VCaP (cell line): Measurements from ENCODE around the gene RHOT2.

Source experiments
- H3K27ac ChIP-seq: fragments of 450-650 bp; 2 replicates; pipeline ENCODE4 v1.5.1; 2017
- TF ChIP-seq, protein P1 (sequence below): fragments of 450-650 bp; conservative IDR thresholded peaks from 2 replicates; pipeline ENCODE4 v1.5.1; 2017; ENCODE audit warnings: mild to moderate bottlenecking, moderate library complexity

Gene RHOT2

DNA sequence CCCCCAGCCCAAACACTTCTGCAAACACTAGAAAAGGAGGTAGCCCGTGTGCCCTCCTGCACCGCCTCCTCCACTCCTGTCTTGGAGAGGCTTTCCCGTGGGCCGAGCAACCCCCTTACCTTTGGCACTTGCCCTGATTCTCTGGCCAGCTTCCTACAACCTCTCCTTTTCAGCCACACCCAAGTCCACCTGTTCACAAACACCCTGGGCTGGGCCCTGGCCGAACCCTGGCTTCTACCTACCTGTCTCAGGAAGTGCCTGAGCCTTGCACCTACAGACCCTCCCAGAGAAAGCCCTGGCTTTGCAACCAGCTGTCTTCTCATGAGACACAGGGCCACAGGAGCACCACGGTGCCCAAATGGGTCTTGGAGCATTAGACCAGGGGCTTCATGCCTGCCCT is 51.0 kb downstream of the RHOT2 start:
- TF ChIP-seq, protein P1, sequence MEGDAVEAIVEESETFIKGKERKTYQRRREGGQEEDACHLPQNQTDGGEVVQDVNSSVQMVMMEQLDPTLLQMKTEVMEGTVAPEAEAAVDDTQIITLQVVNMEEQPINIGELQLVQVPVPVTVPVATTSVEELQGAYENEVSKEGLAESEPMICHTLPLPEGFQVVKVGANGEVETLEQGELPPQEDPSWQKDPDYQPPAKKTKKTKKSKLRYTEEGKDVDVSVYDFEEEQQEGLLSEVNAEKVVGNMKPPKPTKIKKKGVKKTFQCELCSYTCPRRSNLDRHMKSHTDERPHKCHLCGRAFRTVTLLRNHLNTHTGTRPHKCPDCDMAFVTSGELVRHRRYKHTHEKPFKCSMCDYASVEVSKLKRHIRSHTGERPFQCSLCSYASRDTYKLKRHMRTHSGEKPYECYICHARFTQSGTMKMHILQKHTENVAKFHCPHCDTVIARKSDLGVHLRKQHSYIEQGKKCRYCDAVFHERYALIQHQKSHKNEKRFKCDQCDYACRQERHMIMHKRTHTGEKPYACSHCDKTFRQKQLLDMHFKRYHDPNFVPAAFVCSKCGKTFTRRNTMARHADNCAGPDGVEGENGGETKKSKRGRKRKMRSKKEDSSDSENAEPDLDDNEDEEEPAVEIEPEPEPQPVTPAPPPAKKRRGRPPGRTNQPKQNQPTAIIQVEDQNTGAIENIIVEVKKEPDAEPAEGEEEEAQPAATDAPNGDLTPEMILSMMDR, result no peak
- H3K27ac ChIP-seq, result peak overlapping the region; percentile 93

DNA sequence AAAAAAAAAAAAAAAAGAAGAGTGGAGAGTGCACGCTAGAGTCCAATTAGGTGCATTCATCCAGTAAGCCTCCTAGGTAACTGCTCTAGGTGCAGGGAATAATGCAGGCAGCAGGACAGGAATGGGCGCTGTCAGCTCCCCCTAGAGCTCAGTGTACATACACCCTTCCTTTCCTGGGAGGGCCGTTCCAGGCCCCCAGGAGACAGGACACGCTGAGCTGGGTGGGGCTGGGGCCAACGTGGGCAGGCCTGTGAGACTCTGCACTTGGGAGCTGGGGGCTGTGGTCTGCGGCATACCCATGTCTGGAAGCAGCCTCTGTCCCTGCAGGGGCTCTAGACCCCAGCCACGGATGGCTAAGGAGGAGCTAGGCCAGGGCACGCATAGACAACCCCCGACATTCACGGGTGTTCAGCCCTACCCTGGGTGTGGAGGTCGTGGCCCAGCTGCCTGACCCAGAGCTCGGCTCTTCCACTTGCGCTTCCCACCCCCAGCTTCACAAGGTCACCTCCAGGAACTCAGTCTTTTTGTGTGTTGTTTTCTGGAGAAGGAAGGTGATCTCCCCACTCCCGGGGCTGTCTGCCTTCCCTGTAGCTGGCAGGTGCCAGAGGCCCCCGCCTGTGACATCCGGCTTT is 52.0 kb downstream of the RHOT2 start:
- H3K27ac ChIP-seq, result peak overlapping the region; percentile 93
- TF ChIP-seq, protein P1, result peak; percentile 39

DNA sequence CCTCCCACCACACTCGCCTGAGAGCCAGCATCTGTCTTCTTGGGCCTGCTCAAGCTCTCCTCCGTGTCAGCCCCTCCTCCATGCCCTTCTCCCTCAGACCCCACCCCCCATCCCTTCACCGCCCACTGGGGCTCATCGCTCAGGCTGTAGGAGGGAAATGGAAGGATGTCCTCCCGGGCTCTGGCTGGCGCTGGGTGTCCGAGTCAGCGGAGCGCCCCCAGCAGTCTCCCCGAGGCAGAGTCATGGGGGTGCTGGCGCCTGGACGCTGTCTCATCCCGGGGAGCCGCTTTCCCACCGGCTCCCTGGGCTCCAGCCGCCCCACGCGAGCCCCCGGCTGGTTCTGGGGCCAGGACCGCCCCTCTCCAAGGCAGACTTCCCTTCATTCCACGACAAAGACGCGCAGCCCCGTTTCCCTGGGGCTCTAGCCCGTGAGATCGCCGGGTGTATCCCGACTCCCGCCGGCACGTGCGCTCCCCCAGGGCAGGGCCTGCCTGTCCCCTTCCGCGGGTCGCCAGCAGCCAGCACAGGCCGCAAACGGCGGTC is 52.6 kb downstream of the RHOT2 start:
- TF ChIP-seq, protein P1, result no peak
- peak overlapping the region; percentile 93 for H3K27ac ChIP-seq

DNA sequence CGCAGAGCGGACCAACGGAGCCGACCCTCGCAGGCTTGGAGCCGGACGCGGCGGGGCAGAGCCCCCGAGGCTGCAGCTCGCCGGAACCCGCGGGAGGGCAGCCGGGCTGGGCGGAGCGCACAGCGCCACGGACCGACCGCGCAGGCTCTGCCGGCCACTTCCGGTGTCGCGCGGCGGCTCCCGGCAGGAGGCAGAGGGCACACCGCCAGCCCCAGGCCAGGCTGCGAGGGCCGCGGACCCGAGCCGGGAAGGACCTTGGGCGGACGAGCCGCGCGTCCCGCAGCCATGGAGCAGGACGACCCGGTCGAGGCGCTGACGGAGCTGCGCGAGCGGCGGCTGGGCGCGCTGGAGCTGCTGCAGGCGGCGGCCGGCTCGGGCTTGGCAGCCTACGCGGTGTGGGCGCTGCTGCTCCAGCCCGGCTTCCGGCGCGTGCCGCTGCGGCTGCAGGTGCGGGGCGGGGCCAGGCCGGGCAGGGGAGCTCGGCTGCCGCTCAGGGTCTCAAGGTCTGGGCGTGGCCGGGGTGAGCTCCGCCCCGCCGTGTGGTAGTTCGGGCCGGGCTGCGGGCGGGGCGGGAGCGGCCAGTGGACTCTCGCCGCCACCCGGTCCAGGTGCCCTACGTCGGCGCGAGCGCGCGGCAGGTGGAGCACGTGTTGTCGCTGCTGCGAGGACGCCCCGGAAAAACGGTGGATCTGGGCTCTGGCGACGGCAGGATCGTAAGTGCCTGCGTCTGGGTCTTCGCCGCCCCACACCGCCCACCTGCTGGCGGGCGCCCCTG is 53.2 kb downstream of the RHOT2 start, which contains the start of gene ANTKMT:
Gene ANTKMT (plus strand): TSS at position 157 of the 775 bp plus-strand sequence. CDS start 129 bp downstream, at position 286.
- TF ChIP-seq, protein P1, result 0 out of 2 replicates have a peak, but pooled peaks have one; percentile 9
- peak within 1 kb of the TSS; percentile 93 for H3K27ac ChIP-seq

DNA sequence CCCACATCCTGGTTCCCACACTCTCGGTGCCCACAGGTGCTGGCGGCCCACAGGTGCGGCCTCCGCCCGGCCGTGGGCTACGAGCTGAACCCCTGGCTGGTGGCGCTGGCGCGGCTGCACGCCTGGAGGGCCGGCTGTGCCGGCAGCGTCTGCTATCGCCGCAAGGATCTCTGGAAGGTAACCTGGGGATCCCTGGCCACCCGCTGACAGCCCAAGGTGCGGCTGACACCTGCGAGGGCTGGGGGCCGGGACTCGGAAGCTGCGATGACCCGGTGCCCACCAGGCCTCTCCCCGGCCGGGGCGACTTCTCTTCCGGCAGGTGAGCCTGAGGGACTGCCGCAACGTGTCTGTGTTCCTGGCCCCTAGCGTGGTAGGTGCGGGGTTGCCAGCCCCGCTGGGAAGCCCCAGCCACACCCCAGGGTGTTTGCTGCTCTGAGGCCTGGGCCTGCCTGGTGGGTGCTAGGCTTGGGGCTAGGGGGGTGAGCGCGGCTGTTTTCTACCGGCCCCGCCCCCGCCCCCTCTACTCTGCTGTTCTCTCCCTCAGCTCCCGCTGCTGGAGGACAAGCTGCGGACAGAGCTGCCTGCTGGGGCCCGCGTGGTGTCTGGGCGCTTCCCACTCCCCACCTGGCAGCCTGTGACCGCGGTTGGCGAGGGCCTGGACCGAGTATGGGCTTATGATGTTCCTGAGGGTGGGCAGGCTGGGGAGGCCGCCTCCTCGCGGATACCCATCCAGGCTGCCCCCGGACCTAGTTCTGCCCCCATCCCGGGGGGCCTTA is 54.0 kb downstream of the RHOT2 start:
- peak overlapping the region; percentile 93 for H3K27ac ChIP-seq
- TF ChIP-seq, protein P1, result no peak

DNA sequence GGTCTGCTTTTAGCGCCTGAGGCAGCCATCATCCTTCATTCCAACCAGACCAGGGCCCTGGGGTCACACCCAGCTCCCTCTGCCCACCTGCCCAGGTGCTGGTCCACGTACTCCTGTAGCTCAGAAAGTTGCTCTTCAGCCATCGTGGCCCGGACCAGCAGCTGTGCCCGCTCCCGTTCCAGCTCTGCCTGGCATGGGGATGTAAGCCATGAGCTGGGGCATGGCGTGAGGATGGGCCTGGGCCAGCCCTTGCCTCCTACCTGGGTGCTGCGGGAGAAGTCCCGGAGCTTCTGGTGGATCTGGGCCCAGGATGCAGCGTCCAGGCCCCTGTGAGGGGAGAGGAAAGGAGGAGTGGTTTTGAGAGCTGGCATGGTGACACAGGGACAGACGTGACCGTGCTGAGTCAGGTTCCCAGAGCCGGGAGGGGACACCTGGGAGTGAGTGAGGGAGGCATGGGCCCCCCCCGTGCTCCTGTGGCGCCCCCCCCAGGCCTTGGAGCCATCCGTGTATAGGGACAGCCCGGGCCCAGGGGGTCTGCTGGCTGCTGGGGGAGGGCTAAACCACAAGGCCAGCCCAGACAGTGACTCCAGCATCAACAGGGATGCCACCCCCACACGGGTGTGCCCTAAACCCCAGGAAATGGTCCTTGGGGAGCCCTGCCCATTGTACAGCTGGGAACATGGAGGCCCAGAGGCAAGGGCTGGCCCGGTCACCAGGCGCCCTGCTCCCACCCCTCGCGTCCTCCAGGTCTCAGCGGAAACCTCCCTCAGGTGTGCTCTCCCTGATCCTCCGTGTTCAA is 55.1 kb downstream of the RHOT2 start:
- H3K27ac ChIP-seq, result no peak overlapping the region
- TF ChIP-seq, protein P1, result no peak
